Mucosa of descending colon (tissue), 3 donors: ENCODE results near the gene AOAH. TPM values are rescaled to one million over a fixed set of nuclear protein-coding genes. Genes with fewer than 3 reads are reported as not detected.

Experiments
- ATAC-seq: fragments of 200-7000 bp; cut with Tn5 transposase; one replicate; pipeline ENCODE4 v1.9.1; 2020; ENCODE audit warnings: mild to moderate bottlenecking, moderate library complexity
- DNase-seq, 3 donors: peaks; one replicate each; pipeline ENCODE4 v3.0.0-alpha.2; 2020
- H3K36me3 ChIP-seq: fragments of 200-600 bp; one replicate; pipeline ENCODE4 v1.8.0; 2021; ENCODE audit warnings: low read depth, mild to moderate bottlenecking
- H3K4me1 ChIP-seq: fragments of 200-600 bp; one replicate; pipeline ENCODE4 v1.8.0; 2021; ENCODE audit warnings: low read depth, mild to moderate bottlenecking
- H3K4me3 ChIP-seq: fragments of 200-600 bp; one replicate; pipeline ENCODE4 v1.8.0; 2021; ENCODE audit warnings: mild to moderate bottlenecking
- H3K9me3 ChIP-seq: fragments of 200-600 bp; one replicate; pipeline ENCODE4 v1.8.0; 2021; ENCODE audit warnings: mild to moderate bottlenecking
- CTCF ChIP-seq: fragments of 200-600 bp; IDR thresholded peaks from one replicate; pipeline ENCODE4 v1.8.0; 2022; ENCODE audit warnings: antibody characterized with exemption, mild to moderate bottlenecking
- intact Hi-C, 2 donors: fragments of 100-400 bp; cut with DNase I in 1 of 2; cut with micrococcal nuclease in 1 of 2; formaldehyde crosslinking; loops; one replicate each; pipeline versions ENCODE4 v1.11.0 to v1.11.1; 2022; cut with DNase I, micrococcal nuclease
- total RNA-seq, 3 donors: library from RNA; stranded (reverse); fragmentation: NEBNext Ultra II Directional in 2 of 3; extraction: Animal tissue kit (Norgen Biotek cat#: 25700) in 2 of 3; gene quantifications; one replicate each; pipeline versions ENCODE4 v1.2.1 to v1.2.4, GENCODE V29; 2021 to 2023
- donor health status: DM: no; HTN: no; CAD: no; lungs with moderate emphysema.
- donor health status: DM: no; HTN: no; CAD: no.
- donor health status: DM: no; HTN: yes; CAD: no.

The AOAH gene
- total RNA-seq, 3 donors from 2014 or later, result 15.7 to 36.1 (median 28.8) TPM

- DNase-seq (no peak), ATAC-seq (no peak)
- intact Hi-C loops, result no loop called here
- no peaks in the 10 kb centered on the region for H3K9me3 ChIP-seq
- H3K36me3 ChIP-seq, result no peaks in the 10 kb centered on the region
- TF ChIP-seq CTCF, result no peak
- peaks cover 17% of the 10 kb centered on the region for H3K4me1 ChIP-seq
- H3K4me3 ChIP-seq, result no peak overlapping the region
Observed at GRCh38 chr7:36654436-36654835, 69.9 kb downstream of the AOAH start.

- no peak for DNase-seq
- H3K9me3 ChIP-seq, result no peaks in the 10 kb centered on the region
- no peak for ATAC-seq
- no peaks in the 10 kb centered on the region for H3K36me3 ChIP-seq
- intact Hi-C loops, result no loop called here
- no peak for TF ChIP-seq CTCF
- no peak overlapping the region for H3K4me3 ChIP-seq
- peaks cover 17% of the 10 kb centered on the region for H3K4me1 ChIP-seq
Observed at GRCh38 chr7:36653663-36654355, 70.5 kb downstream of the AOAH start.

- intact Hi-C loops, result no loop called here
- TF ChIP-seq CTCF, result no peak
- ATAC-seq (peak; percentile 83), DNase-seq (peak in 1 of 3 donors; percentile 40)
- no peaks in the 10 kb centered on the region for H3K9me3 ChIP-seq
- H3K36me3 ChIP-seq, result no peaks in the 10 kb centered on the region
- H3K4me3 ChIP-seq, result no peak overlapping the region
- peaks cover 17% of the 10 kb centered on the region for H3K4me1 ChIP-seq
Observed at GRCh38 chr7:36653008-36653662, 71.2 kb downstream of the AOAH start.

GRCh38 chr7:36652431-36652830 lies 71.9 kb downstream of the AOAH start:
- Histone ChIP-seq H3K4me1 (peaks cover 17% of the 10 kb centered on the region), H3K4me3 (no peak overlapping the region), H3K9me3 (no peaks in the 10 kb centered on the region), H3K36me3 (no peaks in the 10 kb centered on the region)
- intact Hi-C loops, result no loop called here
- no peak for TF ChIP-seq CTCF
- ATAC-seq (no peak), DNase-seq (no peak)

- peak; percentile 62 for ATAC-seq
- Histone ChIP-seq H3K4me1 (peaks cover 17% of the 10 kb centered on the region), H3K36me3 (no peaks in the 10 kb centered on the region), H3K9me3 (no peaks in the 10 kb centered on the region), H3K4me3 (no peak overlapping the region)
- DNase-seq, result no peak
- intact Hi-C loops, result no loop called here
- no peak for TF ChIP-seq CTCF
Observed at GRCh38 chr7:36651404-36651803, 72.9 kb downstream of the AOAH start.
